ENCODE data around the gene ZNRF1. TPM values are rescaled to one million over a fixed set of nuclear protein-coding genes. Genes with fewer than 3 reads are reported as not detected.

Gene ZNRF1
- total RNA-seq, 2 donors from 2014 or later: 9.3 to 21.4 TPM

DNA sequence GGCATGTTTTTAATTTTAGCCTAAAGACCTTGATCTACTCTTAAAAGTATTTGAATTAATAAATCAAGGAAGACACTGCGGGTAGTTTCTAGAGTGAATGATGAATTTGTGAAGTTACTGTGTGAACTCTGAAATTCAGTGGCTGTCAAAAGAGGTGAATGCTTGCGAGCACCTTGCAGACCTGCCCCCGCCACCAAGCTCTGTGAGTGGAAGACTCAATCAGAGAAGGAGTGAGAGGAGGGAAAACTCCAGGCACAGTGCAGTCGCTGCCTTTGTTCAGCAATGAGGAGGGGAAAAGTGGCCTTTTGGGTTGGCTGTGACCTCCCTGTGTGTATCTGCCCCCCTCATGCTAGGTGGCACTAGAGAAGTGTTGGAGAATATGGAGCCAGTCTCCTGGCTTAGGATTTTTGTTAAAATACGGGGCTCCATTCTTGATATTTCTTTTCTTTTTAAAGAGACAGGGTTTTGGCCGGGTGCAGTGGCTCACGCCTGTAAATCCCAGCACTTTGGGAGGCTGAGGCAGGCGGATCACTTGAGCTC is 64.8 kb downstream of the ZNRF1 start:
- WGBS, 2 donors: 87 to 90% methylated on average over 8 of the region's 8 CpGs
- intact Hi-C loops (cut with DNase I): no loop called here
- Histone ChIP-seq H3K4me3 (no peak overlapping the region), H3K9me3 (no peaks in the 10 kb centered on the region), H3K27ac (no peak overlapping the region), H3K4me1 (peaks cover 14% of the 10 kb centered on the region), H3K27me3 (no peaks in the 10 kb centered on the region), H3K36me3 (replicated peaks in 1 of 2; ENCODE audit: insufficient read depth in 1 of 2, low read depth in 2 of 2) (no peaks in the 10 kb centered on the region)
- TF ChIP-seq, protein P1, sequence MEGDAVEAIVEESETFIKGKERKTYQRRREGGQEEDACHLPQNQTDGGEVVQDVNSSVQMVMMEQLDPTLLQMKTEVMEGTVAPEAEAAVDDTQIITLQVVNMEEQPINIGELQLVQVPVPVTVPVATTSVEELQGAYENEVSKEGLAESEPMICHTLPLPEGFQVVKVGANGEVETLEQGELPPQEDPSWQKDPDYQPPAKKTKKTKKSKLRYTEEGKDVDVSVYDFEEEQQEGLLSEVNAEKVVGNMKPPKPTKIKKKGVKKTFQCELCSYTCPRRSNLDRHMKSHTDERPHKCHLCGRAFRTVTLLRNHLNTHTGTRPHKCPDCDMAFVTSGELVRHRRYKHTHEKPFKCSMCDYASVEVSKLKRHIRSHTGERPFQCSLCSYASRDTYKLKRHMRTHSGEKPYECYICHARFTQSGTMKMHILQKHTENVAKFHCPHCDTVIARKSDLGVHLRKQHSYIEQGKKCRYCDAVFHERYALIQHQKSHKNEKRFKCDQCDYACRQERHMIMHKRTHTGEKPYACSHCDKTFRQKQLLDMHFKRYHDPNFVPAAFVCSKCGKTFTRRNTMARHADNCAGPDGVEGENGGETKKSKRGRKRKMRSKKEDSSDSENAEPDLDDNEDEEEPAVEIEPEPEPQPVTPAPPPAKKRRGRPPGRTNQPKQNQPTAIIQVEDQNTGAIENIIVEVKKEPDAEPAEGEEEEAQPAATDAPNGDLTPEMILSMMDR (IDR thresholded peaks at IDR 0.05): no peak
- TF ChIP-seq POLR2A (IDR thresholded peaks at IDR 0.05): no peak
- no peak for DNase-seq
- ATAC-seq: no peak

DNA sequence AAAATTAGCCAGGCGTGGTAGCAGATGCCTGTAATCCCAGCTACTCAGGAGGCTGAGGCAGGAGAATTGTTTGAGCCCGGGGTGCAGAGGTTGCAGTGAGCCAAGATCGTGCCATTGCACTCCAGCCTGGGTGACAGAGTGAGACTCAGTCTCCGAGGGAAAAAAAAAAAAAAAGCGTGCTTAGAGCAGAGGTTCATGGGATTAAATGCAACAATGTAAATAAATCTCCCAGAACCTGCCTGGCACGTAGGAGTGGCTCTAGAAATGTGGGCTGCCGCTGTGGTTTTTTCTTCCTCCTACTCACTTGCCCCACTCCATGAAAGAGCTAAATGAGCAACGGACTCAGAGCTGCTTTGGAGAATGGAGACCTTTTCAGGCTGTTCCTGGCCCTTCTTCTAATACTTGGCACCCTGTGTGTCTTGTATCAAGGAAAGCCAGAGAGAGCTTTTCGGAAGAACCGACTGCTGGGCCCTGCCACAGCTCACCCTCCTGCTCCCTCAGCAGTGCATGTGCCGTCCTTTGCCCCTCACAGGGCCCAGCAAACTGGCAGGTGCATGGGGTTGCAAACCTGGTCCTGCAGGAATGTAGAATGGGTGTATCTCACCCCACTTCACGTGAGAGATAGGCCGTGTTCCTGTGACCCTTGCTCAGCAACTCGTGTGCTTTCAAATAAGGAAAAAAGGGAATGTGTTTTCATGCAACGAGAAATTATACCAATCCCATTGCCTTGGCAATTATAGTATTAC is 65.8 kb downstream of the ZNRF1 start:
- no peak for ATAC-seq
- intact Hi-C loops (cut with DNase I): no loop called here
- Histone ChIP-seq H3K27ac (no peak overlapping the region), H3K4me3 (no peak overlapping the region), H3K36me3 (replicated peaks in 1 of 2; ENCODE audit: insufficient read depth in 1 of 2, low read depth in 2 of 2) (no peaks in the 10 kb centered on the region), H3K4me1 (peaks cover 14% of the 10 kb centered on the region), H3K9me3 (no peaks in the 10 kb centered on the region), H3K27me3 (no peaks in the 10 kb centered on the region)
- TF ChIP-seq POLR2A (IDR thresholded peaks at IDR 0.05): no peak
- TF ChIP-seq, protein P1 (IDR thresholded peaks at IDR 0.05): no peak
- no peak for DNase-seq
- whole genome bisulfite sequencing, 2 donors: 54 to 65% methylated on average over 15 of the region's 15 CpGs

- intact Hi-C loops (cut with DNase I): no loop called here
- 66 to 84% methylated on average over 10 of the region's 10 CpGs for WGBS, 2 donors
- Histone ChIP-seq H3K9me3 (no peaks in the 10 kb centered on the region), H3K27ac (no peak overlapping the region), H3K4me1 (peaks cover 18% of the 10 kb centered on the region), H3K27me3 (no peaks in the 10 kb centered on the region), H3K4me3 (no peak overlapping the region), H3K36me3 (replicated peaks in 1 of 2; ENCODE audit: insufficient read depth in 1 of 2, low read depth in 2 of 2) (no peaks in the 10 kb centered on the region)
- DNase-seq (no peak), ATAC-seq (no peak)
- TF ChIP-seq, protein P1 (IDR thresholded peaks at IDR 0.05): no peak
- TF ChIP-seq POLR2A (IDR thresholded peaks at IDR 0.05): no peak
Measured at GRCh38 chr16:75065149-75065505, 66.3 kb downstream of the ZNRF1 start.

- no peak overlapping the region for H3K27ac ChIP-seq
- WGBS, 2 donors: 60 to 80% methylated on average over 7 of the region's 7 CpGs
- no peaks in the 10 kb centered on the region for H3K9me3 ChIP-seq
- DNase-seq (no peak), ATAC-seq (no peak)
- TF ChIP-seq, protein P1 (IDR thresholded peaks at IDR 0.05): no peak
- TF ChIP-seq POLR2A (IDR thresholded peaks at IDR 0.05): no peak
- intact Hi-C loops (cut with DNase I): no loop called here
- H3K4me1 ChIP-seq: peaks cover 20% of the 10 kb centered on the region
- H3K36me3 ChIP-seq (replicated peaks in 1 of 2; ENCODE audit: insufficient read depth in 1 of 2, low read depth in 2 of 2): no peaks in the 10 kb centered on the region
- no peaks in the 10 kb centered on the region for H3K27me3 ChIP-seq
- no peak overlapping the region for H3K4me3 ChIP-seq
Measured at GRCh38 chr16:75065521-75066149, 66.8 kb downstream of the ZNRF1 start.
